ENCODE data around the gene TENT4A. TPM values are rescaled to one million over a fixed set of nuclear protein-coding genes. Genes with fewer than 3 reads are reported as not detected.
A peak's percentile ranks its signal among the peaks of the same experiment; 100 is the strongest.

Gene TENT4A
- total and polyA plus RNA-seq, 10 of the 15 experiments (the other 5 are each of a cell fraction or from before 2014, with no cell fraction given), result 1.4 to 30.6 (median 12.5) TPM

DNA sequence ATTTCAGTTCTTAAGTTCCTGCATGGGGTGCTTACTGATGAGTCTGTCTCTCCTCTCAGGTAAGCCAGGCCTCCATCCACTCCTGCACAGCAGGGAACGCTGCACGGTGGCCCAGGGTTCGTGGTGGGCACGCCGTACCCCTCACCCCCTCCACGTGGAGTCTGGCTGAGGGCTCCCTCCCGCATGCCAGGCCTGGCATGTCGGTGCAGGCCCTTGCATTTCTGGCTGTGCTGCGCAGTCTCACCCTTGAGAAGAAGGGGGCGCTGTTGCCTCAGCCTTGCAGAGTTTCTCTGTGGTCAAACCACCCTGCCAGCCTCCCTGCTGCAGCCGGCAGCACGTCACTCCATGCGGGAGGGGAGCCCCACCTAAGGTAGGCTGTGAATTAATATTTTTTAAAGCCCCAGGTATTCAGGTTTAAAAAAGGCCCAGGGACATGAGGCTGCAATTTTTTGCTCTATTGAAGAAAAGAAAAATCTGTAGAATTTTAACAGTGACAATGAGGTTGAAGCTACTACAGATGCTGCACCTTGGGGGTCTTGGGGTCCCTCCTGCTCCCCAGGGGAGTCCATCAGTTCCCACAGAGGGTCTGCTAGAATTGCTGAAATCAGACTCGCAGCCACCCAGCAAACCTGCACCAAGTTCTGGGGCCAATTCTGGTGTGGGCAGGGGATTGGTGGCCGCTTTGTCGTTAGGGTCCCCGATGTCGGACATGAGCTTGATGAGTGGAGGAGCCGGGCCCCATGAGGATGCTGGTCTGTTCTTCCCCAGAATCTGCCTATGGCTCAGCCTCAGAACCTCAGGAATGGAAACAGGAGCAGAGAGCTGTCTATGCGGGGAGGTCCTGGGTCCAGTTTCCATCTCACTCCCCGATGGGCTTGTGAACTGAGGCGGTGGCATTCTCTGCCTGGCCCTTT is 52.6 kb downstream of the TENT4A start (continued):
- TF ChIP-seq, protein P1, sequence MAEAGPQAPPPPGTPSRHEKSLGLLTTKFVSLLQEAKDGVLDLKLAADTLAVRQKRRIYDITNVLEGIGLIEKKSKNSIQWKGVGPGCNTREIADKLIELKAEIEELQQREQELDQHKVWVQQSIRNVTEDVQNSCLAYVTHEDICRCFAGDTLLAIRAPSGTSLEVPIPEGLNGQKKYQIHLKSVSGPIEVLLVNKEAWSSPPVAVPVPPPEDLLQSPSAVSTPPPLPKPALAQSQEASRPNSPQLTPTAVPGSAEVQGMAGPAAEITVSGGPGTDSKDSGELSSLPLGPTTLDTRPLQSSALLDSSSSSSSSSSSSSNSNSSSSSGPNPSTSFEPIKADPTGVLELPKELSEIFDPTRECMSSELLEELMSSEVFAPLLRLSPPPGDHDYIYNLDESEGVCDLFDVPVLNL (IDR thresholded peaks at IDR 0.05; ENCODE audit: low read depth, low read length), result no peak
- 0 out of 2 replicates have a peak, but pooled peaks have one; percentile 39 for TF ChIP-seq YY1 (IDR thresholded peaks at IDR 0.05; ENCODE audit: low read depth, low read length)
- TF ChIP-seq BACH1 (IDR thresholded peaks at IDR 0.05; ENCODE audit: borderline replicate concordance), result no peak
- TF ChIP-seq SMAD1 (IDR thresholded peaks at IDR 0.05; ENCODE audit: low read depth, partially characterized antibody), result no peak

DNA sequence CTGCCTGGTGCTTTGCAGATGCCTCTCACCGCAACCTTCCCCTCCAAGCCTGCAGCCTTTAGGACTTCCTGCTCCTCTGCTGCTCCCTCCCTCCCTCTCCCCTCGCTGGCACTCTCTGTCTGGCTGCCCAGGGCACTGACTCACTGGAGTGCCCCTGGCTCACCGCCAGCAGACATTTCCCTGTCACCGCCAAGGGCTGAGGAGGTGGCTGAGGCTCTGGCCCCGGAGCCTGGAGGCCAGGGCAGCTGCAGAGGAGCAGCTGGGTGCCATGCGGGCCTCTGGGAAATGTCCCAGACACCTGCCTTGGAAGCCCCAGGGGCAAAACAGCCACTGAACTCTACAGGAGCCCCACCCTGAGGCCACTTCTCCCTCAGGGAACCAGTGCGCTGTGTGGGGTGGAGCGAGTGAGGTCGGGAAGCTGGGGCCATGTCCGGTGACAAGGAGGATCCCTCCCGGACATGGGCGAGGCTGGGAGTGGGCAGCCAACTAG is 53.4 kb downstream of the TENT4A start:
- H3K9me3 ChIP-seq (replicated peaks; ENCODE audit: control insufficient read depth, insufficient read depth, low read length), result no peaks in the 10 kb centered on the region
- RAD21 ChIA-PET (ENCODE audit: unreplicated experiment), result interaction anchor here (1.0 kb wide), 1 partner anchor 1051 kb away, joined by 4 read pairs; no protein-coding TSS in a partner anchor
- no peaks in the 10 kb centered on the region for H3K27me3 ChIP-seq (replicated peaks in 1 of 2; ENCODE audit: control insufficient read depth in 2 of 2, insufficient read depth in 2 of 2, low read length in 1 of 2)
- no peaks in the 10 kb centered on the region for H4K20me1 ChIP-seq (ENCODE audit: control insufficient read depth, insufficient read depth)
- H3K79me2 ChIP-seq (ENCODE audit: control insufficient read depth, insufficient read depth, low read length), result no peaks in the 10 kb centered on the region
- DNase-seq (ENCODE audit: low read depth, low spot score), result no peak
- SMC1A ChIA-PET (ENCODE audit: uncharacterized antibody, unreplicated experiment), result interaction anchor here (0.6 kb wide), 1 partner anchor 79 kb away, joined by 3 read pairs; no protein-coding TSS in a partner anchor
- FAIRE-seq, result no peak
- no peak overlapping the region for H3K9ac ChIP-seq (ENCODE audit: control insufficient read depth, insufficient read depth, low read length)
- intact Hi-C loops (cut with micrococcal nuclease; ENCODE audit: unreplicated experiment), result loop anchor here (5.0 to 10.0 kb wide), 3 partner anchors 71 to 1051 kb away; no protein-coding TSS in a partner anchor
- TF ChIP-seq, protein P2, sequence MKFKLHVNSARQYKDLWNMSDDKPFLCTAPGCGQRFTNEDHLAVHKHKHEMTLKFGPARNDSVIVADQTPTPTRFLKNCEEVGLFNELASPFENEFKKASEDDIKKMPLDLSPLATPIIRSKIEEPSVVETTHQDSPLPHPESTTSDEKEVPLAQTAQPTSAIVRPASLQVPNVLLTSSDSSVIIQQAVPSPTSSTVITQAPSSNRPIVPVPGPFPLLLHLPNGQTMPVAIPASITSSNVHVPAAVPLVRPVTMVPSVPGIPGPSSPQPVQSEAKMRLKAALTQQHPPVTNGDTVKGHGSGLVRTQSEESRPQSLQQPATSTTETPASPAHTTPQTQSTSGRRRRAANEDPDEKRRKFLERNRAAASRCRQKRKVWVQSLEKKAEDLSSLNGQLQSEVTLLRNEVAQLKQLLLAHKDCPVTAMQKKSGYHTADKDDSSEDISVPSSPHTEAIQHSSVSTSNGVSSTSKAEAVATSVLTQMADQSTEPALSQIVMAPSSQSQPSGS (IDR thresholded peaks at IDR 0.05; ENCODE audit: low read length), result no peak
- TF ChIP-seq JUND (IDR thresholded peaks at IDR 0.05; ENCODE audit: low read depth, low read length) (no peak), BACH1 (IDR thresholded peaks at IDR 0.05; ENCODE audit: borderline replicate concordance) (no peak)
- CTCF ChIA-PET, result interaction anchor here (0.8 to 1.8 kb wide), 8 partner anchors 9 to 985 kb away, joined by 3 to 6 read pairs (median 3); no protein-coding TSS in a partner anchor
- no peak overlapping the region for H3K4me2 ChIP-seq (ENCODE audit: control insufficient read depth, insufficient read depth)
- H3K36me3 ChIP-seq (ENCODE audit: control insufficient read depth in 2 of 2, insufficient read depth in 2 of 2, low read length in 1 of 2), result no peaks in the 10 kb centered on the region
- POLR2A ChIA-PET, result no interaction called here
- peak; percentile 67 for ATAC-seq
- no peak overlapping the region for H3K27ac ChIP-seq (ENCODE audit: control insufficient read depth, insufficient read depth)
- in situ Hi-C loops (cut with MboI), result loop anchor here (5.0 kb wide), 1 partner anchor 986 kb away; no protein-coding TSS in a partner anchor
- WGBS (ENCODE audit: insufficient coverage, insufficient replicate concordance, low lambda C conversion rate, missing lambda C conversion rate), result 74% methylated on average over 11 of the region's 12 CpGs
- H3K4me3 ChIP-seq, result no peak overlapping the region
- no peaks in the 10 kb centered on the region for H3K4me1 ChIP-seq (ENCODE audit: control insufficient read depth, insufficient read depth, low read length)
- H2AFZ ChIP-seq (ENCODE audit: control insufficient read depth, low read depth, low read length), result no peak overlapping the region
- BruUV-seq (replicated peaks), result no TSS peak
